ENCODE data around the gene LENG8. TPM values are rescaled to one million over a fixed set of nuclear protein-coding genes. Genes with fewer than 3 reads are reported as not detected.

Gene LENG8
- total RNA-seq, 1 experiment from 2014 or later, result 238 TPM

GRCh38 chr19:54477650-54478049 lies 28.7 kb downstream of the LENG8 start:
- no peak for DNase-seq (ENCODE audit: unreplicated experiment)
- peaks cover 6% of the 10 kb centered on the region for H3K4me1 Mint-ChIP-seq (ENCODE audit: insufficient read depth, unreplicated experiment)
- CTCF ChIA-PET, result interaction anchor here (0.7 to 3.5 kb wide), 6 partner anchors 12 to 1581 kb away, joined by 3 to 22 read pairs (median 3); partner anchors contain the start of gene LENG9
- no peaks in the 10 kb centered on the region for H3K9me3 Mint-ChIP-seq (ENCODE audit: unreplicated experiment)
- H3K27ac Mint-ChIP-seq (ENCODE audit: low read depth, unreplicated experiment), result no peak overlapping the region
- POLR2A ChIA-PET, result interaction anchor here (2.0 kb wide), 1 partner anchor 29 kb away, joined by 9 read pairs; the partner anchor contains the start of gene LENG8
- no TSS peak for BruUV-seq (replicated peaks)
- H3K36me3 Mint-ChIP-seq (ENCODE audit: insufficient read depth, unreplicated experiment), result no peaks in the 10 kb centered on the region
- H3K4me3 Mint-ChIP-seq (ENCODE audit: unreplicated experiment), result no peak overlapping the region
- no peak for TF ChIP-seq CTCF (IDR thresholded peaks at IDR 0.05; ENCODE audit: unreplicated experiment)
- no peaks in the 10 kb centered on the region for H3K27me3 Mint-ChIP-seq (ENCODE audit: insufficient read depth, unreplicated experiment)
- intact Hi-C loops (cut with micrococcal nuclease), result no loop called here

GRCh38 chr19:54478677-54479266 lies 29.8 kb downstream of the LENG8 start:
- no peaks in the 10 kb centered on the region for H3K4me1 Mint-ChIP-seq (ENCODE audit: insufficient read depth, unreplicated experiment)
- no peaks in the 10 kb centered on the region for H3K27me3 Mint-ChIP-seq (ENCODE audit: insufficient read depth, unreplicated experiment)
- TF ChIP-seq CTCF (IDR thresholded peaks at IDR 0.05; ENCODE audit: unreplicated experiment), result peak; percentile 60
- ChIA-PET POLR2A (interaction anchor here (2.0 kb wide), 1 partner anchor 30 kb away, joined by 9 read pairs; the partner anchor contains the start of gene LENG8), CTCF (interaction anchor here (0.6 to 3.5 kb wide), 25 partner anchors 9 to 1034 kb away, joined by 3 to 22 read pairs (median 3); no protein-coding TSS in a partner anchor)
- no peak overlapping the region for H3K4me3 Mint-ChIP-seq (ENCODE audit: unreplicated experiment)
- H3K27ac Mint-ChIP-seq (ENCODE audit: low read depth, unreplicated experiment), result no peak overlapping the region
- no peaks in the 10 kb centered on the region for H3K9me3 Mint-ChIP-seq (ENCODE audit: unreplicated experiment)
- peak; percentile 55 for DNase-seq (ENCODE audit: unreplicated experiment)
- intact Hi-C loops (cut with micrococcal nuclease), result no loop called here
- no TSS peak for BruUV-seq (replicated peaks)
- no peaks in the 10 kb centered on the region for H3K36me3 Mint-ChIP-seq (ENCODE audit: insufficient read depth, unreplicated experiment)

GRCh38 chr19:54480051-54480450 lies 31.1 kb downstream of the LENG8 start:
- Mint-ChIP-seq H3K9me3 (ENCODE audit: unreplicated experiment) (no peaks in the 10 kb centered on the region), H3K27ac (ENCODE audit: low read depth, unreplicated experiment) (no peak overlapping the region), H3K4me3 (ENCODE audit: unreplicated experiment) (no peak overlapping the region), H3K4me1 (ENCODE audit: insufficient read depth, unreplicated experiment) (no peaks in the 10 kb centered on the region), H3K27me3 (ENCODE audit: insufficient read depth, unreplicated experiment) (peaks cover 10% of the 10 kb centered on the region), H3K36me3 (ENCODE audit: insufficient read depth, unreplicated experiment) (no peaks in the 10 kb centered on the region)
- TF ChIP-seq CTCF (IDR thresholded peaks at IDR 0.05; ENCODE audit: unreplicated experiment), result no peak
- BruUV-seq (replicated peaks), result no TSS peak
- POLR2A ChIA-PET, result no interaction called here
- no peak for DNase-seq (ENCODE audit: unreplicated experiment)
- intact Hi-C loops (cut with micrococcal nuclease), result loop anchor here (2.0 kb wide), 1 partner anchor 197 kb away; no protein-coding TSS in a partner anchor
- CTCF ChIA-PET, result interaction anchor here (0.5 to 2.1 kb wide), 14 partner anchors 10 to 1563 kb away, joined by 3 to 9 read pairs (median 4); no protein-coding TSS in a partner anchor

- H3K9me3 Mint-ChIP-seq (ENCODE audit: unreplicated experiment), result no peaks in the 10 kb centered on the region
- POLR2A ChIA-PET, result no interaction called here
- CTCF ChIA-PET, result interaction anchor here (0.6 to 2.1 kb wide), 38 partner anchors 9 to 1486 kb away, joined by 3 to 11 read pairs (median 4); partner anchors contain the start of genes LENG8 and LILRB4
- H3K4me1 Mint-ChIP-seq (ENCODE audit: insufficient read depth, unreplicated experiment), result no peaks in the 10 kb centered on the region
- peak; percentile 59 for DNase-seq (ENCODE audit: unreplicated experiment)
- no peak overlapping the region for H3K27ac Mint-ChIP-seq (ENCODE audit: low read depth, unreplicated experiment)
- intact Hi-C loops (cut with micrococcal nuclease), result loop anchor here (2.0 kb wide), 1 partner anchor 195 kb away; no protein-coding TSS in a partner anchor
- BruUV-seq (replicated peaks), result no TSS peak
- H3K36me3 Mint-ChIP-seq (ENCODE audit: insufficient read depth, unreplicated experiment), result no peaks in the 10 kb centered on the region
- no peak overlapping the region for H3K4me3 Mint-ChIP-seq (ENCODE audit: unreplicated experiment)
- peak; percentile 55 for TF ChIP-seq CTCF (IDR thresholded peaks at IDR 0.05; ENCODE audit: unreplicated experiment)
- peaks cover 23% of the 10 kb centered on the region for H3K27me3 Mint-ChIP-seq (ENCODE audit: insufficient read depth, unreplicated experiment)
Observed at GRCh38 chr19:54481326-54481930, 32.4 kb downstream of the LENG8 start.

All from MCF 10A (cell line).